ENCODE measurements around the gene CHCHD6.

Gene CHCHD6

GRCh38 chr3:126927846-126928245 lies 223.8 kb downstream of the CHCHD6 start:
- no peak for TF ChIP-seq EZH2 (IDR thresholded peaks at IDR 0.05; ENCODE audit: borderline replicate concordance, low read depth, low read length, severe bottlenecking)
- TF ChIP-seq CTCF (IDR thresholded peaks at IDR 0.05; ENCODE audit: borderline replicate concordance, extremely low read depth, low read length, poor library complexity, severe bottlenecking) = no peak
- H3K4me1 ChIP-seq (ENCODE audit: insufficient read depth, low read length) = no peaks in the 10 kb centered on the region
- no peaks in the 10 kb centered on the region for H3K9me3 ChIP-seq (ENCODE audit: insufficient read depth, low read length, severe bottlenecking)
- ATAC-seq (ENCODE audit: insufficient read depth, low read depth) = no peak
- no peak for DNase-seq
- H3K9ac ChIP-seq (ENCODE audit: low read depth, low read length) = no peak overlapping the region
- no peak overlapping the region for H3K27ac ChIP-seq (ENCODE audit: low read length)
- no peak overlapping the region for H2AFZ ChIP-seq (ENCODE audit: low read depth, low read length)
- no peaks in the 10 kb centered on the region for H3K27me3 ChIP-seq (ENCODE audit: insufficient read depth, low read length, poor library complexity)
- no peaks in the 10 kb centered on the region for H3K79me2 ChIP-seq (ENCODE audit: insufficient read depth, low read length)
- H3K36me3 ChIP-seq (ENCODE audit: insufficient read depth, low read length) = no peaks in the 10 kb centered on the region
- H3K4me2 ChIP-seq (ENCODE audit: insufficient read depth, low read length) = no peak overlapping the region
- H3K4me3 ChIP-seq (ENCODE audit: low read depth in 1 of 2, low read length in 2 of 2) = no peak overlapping the region
- 0 out of 2 replicates have a peak, but pooled peaks cover 8% of the 10 kb centered on the region for H4K20me1 ChIP-seq (ENCODE audit: insufficient read depth, low read length)

- DNase-seq = no peak
- no peaks in the 10 kb centered on the region for H3K27me3 ChIP-seq (ENCODE audit: insufficient read depth, low read length, poor library complexity)
- H3K4me3 ChIP-seq (ENCODE audit: low read depth in 1 of 2, low read length in 2 of 2) = no peak overlapping the region
- ATAC-seq (ENCODE audit: insufficient read depth, low read depth) = no peak
- no peaks in the 10 kb centered on the region for H3K36me3 ChIP-seq (ENCODE audit: insufficient read depth, low read length)
- H3K79me2 ChIP-seq (ENCODE audit: insufficient read depth, low read length) = no peaks in the 10 kb centered on the region
- H4K20me1 ChIP-seq (ENCODE audit: insufficient read depth, low read length) = 0 out of 2 replicates have a peak, but pooled peaks cover 8% of the 10 kb centered on the region
- H3K9me3 ChIP-seq (ENCODE audit: insufficient read depth, low read length, severe bottlenecking) = no peaks in the 10 kb centered on the region
- no peak overlapping the region for H3K4me2 ChIP-seq (ENCODE audit: insufficient read depth, low read length)
- no peak overlapping the region for H3K27ac ChIP-seq (ENCODE audit: low read length)
- no peaks in the 10 kb centered on the region for H3K4me1 ChIP-seq (ENCODE audit: insufficient read depth, low read length)
- no peak overlapping the region for H2AFZ ChIP-seq (ENCODE audit: low read depth, low read length)
- TF ChIP-seq CTCF (IDR thresholded peaks at IDR 0.05; ENCODE audit: borderline replicate concordance, extremely low read depth, low read length, poor library complexity, severe bottlenecking) (no peak), EZH2 (IDR thresholded peaks at IDR 0.05; ENCODE audit: borderline replicate concordance, low read depth, low read length, severe bottlenecking) (no peak)
- no peak overlapping the region for H3K9ac ChIP-seq (ENCODE audit: low read depth, low read length)
Observed at GRCh38 chr3:126928921-126929474, 225.0 kb downstream of the CHCHD6 start.

GRCh38 chr3:126930936-126931600 lies 227.0 kb downstream of the CHCHD6 start:
- no peak overlapping the region for H3K27ac ChIP-seq (ENCODE audit: low read length)
- 0 out of 2 replicates have a peak, but pooled peaks cover 1% of the 10 kb centered on the region for H3K36me3 ChIP-seq (ENCODE audit: insufficient read depth, low read length)
- no peak for ATAC-seq (ENCODE audit: insufficient read depth, low read depth)
- H3K9ac ChIP-seq (ENCODE audit: low read depth, low read length) = no peak overlapping the region
- 0 out of 2 replicates have a peak, but pooled peaks cover 8% of the 10 kb centered on the region for H4K20me1 ChIP-seq (ENCODE audit: insufficient read depth, low read length)
- no peaks in the 10 kb centered on the region for H3K27me3 ChIP-seq (ENCODE audit: insufficient read depth, low read length, poor library complexity)
- DNase-seq = no peak
- H2AFZ ChIP-seq (ENCODE audit: low read depth, low read length) = no peak overlapping the region
- no peaks in the 10 kb centered on the region for H3K9me3 ChIP-seq (ENCODE audit: insufficient read depth, low read length, severe bottlenecking)
- TF ChIP-seq CTCF (IDR thresholded peaks at IDR 0.05; ENCODE audit: borderline replicate concordance, extremely low read depth, low read length, poor library complexity, severe bottlenecking) = no peak
- TF ChIP-seq EZH2 (IDR thresholded peaks at IDR 0.05; ENCODE audit: borderline replicate concordance, low read depth, low read length, severe bottlenecking) = no peak
- no peak overlapping the region for H3K4me3 ChIP-seq (ENCODE audit: low read depth in 1 of 2, low read length in 2 of 2)
- H3K4me1 ChIP-seq (ENCODE audit: insufficient read depth, low read length) = no peaks in the 10 kb centered on the region
- H3K4me2 ChIP-seq (ENCODE audit: insufficient read depth, low read length) = no peak overlapping the region
- H3K79me2 ChIP-seq (ENCODE audit: insufficient read depth, low read length) = no peaks in the 10 kb centered on the region

All from DND-41 (cell line).